ENCODE data around the gene CRMP1. TPM values are rescaled to one million over a fixed set of nuclear protein-coding genes. Genes with fewer than 3 reads are reported as not detected.

The CRMP1 gene
- polyA plus RNA-seq, 1 donor (not counting 4 experiments of a cell fraction or from before 2014, with no cell fraction given) = 0.03 TPM

DNA sequence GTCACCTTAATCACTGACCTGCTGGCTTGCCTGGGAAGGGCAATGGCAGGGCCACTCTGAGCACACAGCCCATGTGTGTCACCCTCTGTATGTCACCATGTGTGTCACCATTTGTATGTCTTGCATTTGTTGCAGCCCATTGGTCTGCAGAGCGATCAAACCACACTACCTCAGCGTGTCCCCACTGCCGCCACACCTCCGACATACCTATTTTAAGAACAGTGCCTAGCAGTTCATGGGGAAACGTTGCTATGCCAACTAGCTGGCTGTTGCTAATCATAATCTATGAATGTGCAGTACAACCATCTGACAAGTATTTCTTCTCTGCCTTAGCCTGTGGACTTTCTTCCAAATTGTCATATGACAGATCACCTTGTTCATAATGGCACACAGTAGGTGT, 8.0 kb upstream of the CRMP1 start:
- H3K79me2 ChIP-seq (ENCODE audit: control insufficient read depth, insufficient read depth, low read length) = no peaks in the 10 kb centered on the region
- TF ChIP-seq EZH2 (IDR thresholded peaks at IDR 0.05; ENCODE audit: low read length) = no peak
- TF ChIP-seq, protein P1, sequence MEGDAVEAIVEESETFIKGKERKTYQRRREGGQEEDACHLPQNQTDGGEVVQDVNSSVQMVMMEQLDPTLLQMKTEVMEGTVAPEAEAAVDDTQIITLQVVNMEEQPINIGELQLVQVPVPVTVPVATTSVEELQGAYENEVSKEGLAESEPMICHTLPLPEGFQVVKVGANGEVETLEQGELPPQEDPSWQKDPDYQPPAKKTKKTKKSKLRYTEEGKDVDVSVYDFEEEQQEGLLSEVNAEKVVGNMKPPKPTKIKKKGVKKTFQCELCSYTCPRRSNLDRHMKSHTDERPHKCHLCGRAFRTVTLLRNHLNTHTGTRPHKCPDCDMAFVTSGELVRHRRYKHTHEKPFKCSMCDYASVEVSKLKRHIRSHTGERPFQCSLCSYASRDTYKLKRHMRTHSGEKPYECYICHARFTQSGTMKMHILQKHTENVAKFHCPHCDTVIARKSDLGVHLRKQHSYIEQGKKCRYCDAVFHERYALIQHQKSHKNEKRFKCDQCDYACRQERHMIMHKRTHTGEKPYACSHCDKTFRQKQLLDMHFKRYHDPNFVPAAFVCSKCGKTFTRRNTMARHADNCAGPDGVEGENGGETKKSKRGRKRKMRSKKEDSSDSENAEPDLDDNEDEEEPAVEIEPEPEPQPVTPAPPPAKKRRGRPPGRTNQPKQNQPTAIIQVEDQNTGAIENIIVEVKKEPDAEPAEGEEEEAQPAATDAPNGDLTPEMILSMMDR (optimal IDR thresholded peaks at IDR 0.05 in 1 of 3, IDR thresholded peaks at IDR 0.05 in 1 of 3, conservative IDR thresholded peaks at IDR 0.05 in 1 of 3; ENCODE audit: extremely low read depth in 1 of 3, insufficient read depth in 2 of 3, low read length in 3 of 3) = no peak

DNA sequence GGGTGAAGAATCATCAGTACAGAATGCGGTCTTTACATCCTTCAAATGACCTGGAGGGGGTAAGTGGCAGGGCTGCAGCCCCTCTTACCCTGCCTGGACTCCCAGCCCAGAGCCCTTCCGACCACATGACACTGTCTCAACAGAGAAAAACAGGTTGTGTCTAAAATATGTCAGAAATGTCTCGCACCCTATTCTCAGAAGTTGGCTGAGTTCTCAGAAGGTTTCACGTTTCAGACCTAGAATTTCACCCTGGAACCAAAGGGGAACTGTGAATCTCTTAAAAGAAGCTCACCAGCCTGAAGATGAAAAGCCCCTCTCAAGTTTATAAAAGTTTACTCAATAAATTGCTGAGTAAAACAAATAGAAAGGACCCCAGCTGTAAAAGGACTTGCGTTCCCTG, 7.0 kb upstream of the CRMP1 start:
- H3K9ac ChIP-seq (ENCODE audit: control insufficient read depth, extremely low read depth, insufficient read depth, low read length) = no peak overlapping the region
- no peak overlapping the region for H2AFZ ChIP-seq (ENCODE audit: control insufficient read depth, low read length)
- H3K36me3 ChIP-seq (ENCODE audit: control insufficient read depth in 2 of 2, extremely low read depth in 1 of 2, insufficient read depth in 2 of 2, low read length in 2 of 2) = no peaks in the 10 kb centered on the region
- no peaks in the 10 kb centered on the region for H3K9me1 ChIP-seq (ENCODE audit: control insufficient read depth, extremely low read depth, insufficient read depth, low read length)
- H3K4me2 ChIP-seq (ENCODE audit: control insufficient read depth, extremely low read depth, insufficient read depth, low read depth, low read length) = no peak overlapping the region
- H4K20me1 ChIP-seq (ENCODE audit: control insufficient read depth, extremely low read depth, insufficient read depth, low read length) = no peaks in the 10 kb centered on the region
- H3K27ac ChIP-seq (ENCODE audit: control insufficient read depth, insufficient read depth, low read length) = no peak overlapping the region
- dilution Hi-C loops (cut with MboI; ENCODE audit: extremely low pct_ligation_motif_present, low sequenced_read_pairs) = no loop called here
- peaks cover 20% of the 10 kb centered on the region for H3K27me3 ChIP-seq (ENCODE audit: control insufficient read depth, extremely low read depth, insufficient read depth, low read length)
- no peaks in the 10 kb centered on the region for H3K4me1 ChIP-seq (ENCODE audit: control insufficient read depth, extremely low read depth, insufficient read depth, low read length)
- H3K79me2 ChIP-seq (ENCODE audit: control insufficient read depth, insufficient read depth, low read length) = no peaks in the 10 kb centered on the region
- no peak for FAIRE-seq
- DNase-seq (ENCODE audit: low read depth, low spot score) = no peak
- no peaks in the 10 kb centered on the region for H3K9me3 ChIP-seq (ENCODE audit: control insufficient read depth, low read depth, low read length)
- H3K4me3 ChIP-seq (ENCODE audit: control insufficient read depth in 2 of 3, extremely low read depth in 1 of 3, insufficient read depth in 2 of 3, low read depth in 1 of 3, low read length in 3 of 3) = no peak overlapping the region
- TF ChIP-seq EZH2 (IDR thresholded peaks at IDR 0.05; ENCODE audit: low read length) = no peak
- TF ChIP-seq, protein P1 (optimal IDR thresholded peaks at IDR 0.05 in 1 of 3, IDR thresholded peaks at IDR 0.05 in 1 of 3, conservative IDR thresholded peaks at IDR 0.05 in 1 of 3; ENCODE audit: extremely low read depth in 1 of 3, insufficient read depth in 2 of 3, low read length in 3 of 3) = no peak

More for the DNA sequence above, 8.0 kb upstream of the CRMP1 start:
- FAIRE-seq (no peak), DNase-seq (ENCODE audit: low read depth, low spot score) (no peak)
- H3K9me3 ChIP-seq (ENCODE audit: control insufficient read depth, low read depth, low read length) = no peaks in the 10 kb centered on the region
- H3K4me1 ChIP-seq (ENCODE audit: control insufficient read depth, extremely low read depth, insufficient read depth, low read length) = no peaks in the 10 kb centered on the region
- no peaks in the 10 kb centered on the region for H4K20me1 ChIP-seq (ENCODE audit: control insufficient read depth, extremely low read depth, insufficient read depth, low read length)
- no peak overlapping the region for H3K4me2 ChIP-seq (ENCODE audit: control insufficient read depth, extremely low read depth, insufficient read depth, low read depth, low read length)
- H3K9me1 ChIP-seq (ENCODE audit: control insufficient read depth, extremely low read depth, insufficient read depth, low read length) = no peaks in the 10 kb centered on the region
- peaks cover 14% of the 10 kb centered on the region for H3K27me3 ChIP-seq (ENCODE audit: control insufficient read depth, extremely low read depth, insufficient read depth, low read length)
- H3K4me3 ChIP-seq (ENCODE audit: control insufficient read depth in 2 of 3, extremely low read depth in 1 of 3, insufficient read depth in 2 of 3, low read depth in 1 of 3, low read length in 3 of 3) = no peak overlapping the region
- no peaks in the 10 kb centered on the region for H3K36me3 ChIP-seq (ENCODE audit: control insufficient read depth in 2 of 2, extremely low read depth in 1 of 2, insufficient read depth in 2 of 2, low read length in 2 of 2)
- no peak overlapping the region for H3K27ac ChIP-seq (ENCODE audit: control insufficient read depth, insufficient read depth, low read length)
- H2AFZ ChIP-seq (ENCODE audit: control insufficient read depth, low read length) = no peak overlapping the region
- no peak overlapping the region for H3K9ac ChIP-seq (ENCODE audit: control insufficient read depth, extremely low read depth, insufficient read depth, low read length)
- dilution Hi-C loops (cut with MboI; ENCODE audit: extremely low pct_ligation_motif_present, low sequenced_read_pairs) = no loop called here

Data from keratinocyte (primary cell).